NOMO-1 treated with dmso at 0.1 percent for 144 hours (cell line): ENCODE data around the gene COL1A1.

Source experiments
- DNase-seq: peaks from one replicate; lab custom pipeline; 2025; ENCODE audit not compliant: unreplicated experiment; lab: John Stamatoyannopoulos, UW

COL1A1 gene

GRCh38 chr17:50213026-50214022 is 11.9 kb upstream of the COL1A1 start:
- peak; percentile 3 for DNase-seq

GRCh38 chr17:50212121-50212843 is 10.9 kb upstream of the COL1A1 start:
- peak; percentile 18 for DNase-seq

- DNase-seq: no peak
Observed at GRCh38 chr17:50211249-50212120, 10.1 kb upstream of the COL1A1 start.

GRCh38 chr17:50210240-50211225 is 9.1 kb upstream of the COL1A1 start:
- no peak for DNase-seq

- no peak for DNase-seq
Observed at GRCh38 chr17:50209472-50210239, 8.2 kb upstream of the COL1A1 start.

- DNase-seq: no peak
Observed at GRCh38 chr17:50209133-50209471, 7.7 kb upstream of the COL1A1 start.

- DNase-seq: no peak
Observed at GRCh38 chr17:50208611-50209061, 7.2 kb upstream of the COL1A1 start.

GRCh38 chr17:50207792-50208567 is 6.5 kb upstream of the COL1A1 start:
- DNase-seq: no peak

GRCh38 chr17:50207315-50207714 is 5.9 kb upstream of the COL1A1 start:
- DNase-seq: no peak

GRCh38 chr17:50206604-50207293 is 5.3 kb upstream of the COL1A1 start:
- no peak for DNase-seq

- no peak for DNase-seq
Observed at GRCh38 chr17:50205963-50206505, 4.6 kb upstream of the COL1A1 start.

- no peak for DNase-seq
Observed at GRCh38 chr17:50205111-50205962, 3.9 kb upstream of the COL1A1 start.

- DNase-seq: no peak
Observed at GRCh38 chr17:50204431-50204830, 3.0 kb upstream of the COL1A1 start.

- no peak for DNase-seq
Observed at GRCh38 chr17:50203604-50204345, 2.3 kb upstream of the COL1A1 start.

- DNase-seq: no peak
Observed at GRCh38 chr17:50203086-50203485, 1.7 kb upstream of the COL1A1 start.
